Activated CD4-positive, alpha-beta memory T cell treated with anti-CD3 and anti-CD28 coated beads, Interleukin-2, amount 10 ng/mL, durations not matched to agents 7 days and 5 days (primary cell): ENCODE data around the gene AQP12B. TPM values are rescaled to one million over a fixed set of nuclear protein-coding genes. Genes with fewer than 3 reads are reported as not detected.
"Not testable (repeated sequence)": the region's sequence is repeated elsewhere in the genome, so short reads cannot be mapped to it uniquely, and the experiment has no call there.

Experiments
- CTCF ChIA-PET: fragments of 350-600 bp; sonication (Branson Sonifier 250); formaldehyde crosslinking; loops from one replicate; lab custom pipeline; 2021; ENCODE audit warnings: antibody characterized with exemption, inconsistent platforms; lab: Charles Lee
- POLR2A ChIA-PET: fragments of 350-600 bp; sonication (Branson Sonifier 250); formaldehyde crosslinking; loops from one replicate; lab custom pipeline; 2021; ENCODE audit warnings: antibody characterized with exemption; lab: Charles Lee
- DNase-seq: peaks from one replicate; pipeline ENCODE4 v3.0.0-alpha.2; 2020
- H3K27ac Mint-ChIP-seq: one replicate; pipeline ENCODE4 v1.8.0; 2021; ENCODE audit warnings: mild to moderate bottlenecking, mixed read lengths
- H3K27me3 Mint-ChIP-seq: one replicate; pipeline ENCODE4 v1.8.0; 2021; ENCODE audit warnings: mixed read lengths
- H3K36me3 Mint-ChIP-seq: one replicate; pipeline ENCODE4 v1.8.0; 2021; ENCODE audit warnings: low read depth, mixed read lengths
- H3K4me1 Mint-ChIP-seq: one replicate; pipeline ENCODE4 v1.8.0; 2021; ENCODE audit warnings: mixed read lengths
- H3K4me3 Mint-ChIP-seq: one replicate; pipeline ENCODE4 v1.8.0; 2021; ENCODE audit warnings: mild to moderate bottlenecking, mixed read lengths
- H3K9me3 Mint-ChIP-seq: one replicate; pipeline ENCODE4 v1.8.0; 2021; ENCODE audit warnings: mixed read lengths
- total RNA-seq, 2 experiments: library from RNA; stranded (reverse); gene quantifications; one replicate each; pipeline ENCODE4 v1.2.3, GENCODE V29; 2021

Gene AQP12B, protein sequence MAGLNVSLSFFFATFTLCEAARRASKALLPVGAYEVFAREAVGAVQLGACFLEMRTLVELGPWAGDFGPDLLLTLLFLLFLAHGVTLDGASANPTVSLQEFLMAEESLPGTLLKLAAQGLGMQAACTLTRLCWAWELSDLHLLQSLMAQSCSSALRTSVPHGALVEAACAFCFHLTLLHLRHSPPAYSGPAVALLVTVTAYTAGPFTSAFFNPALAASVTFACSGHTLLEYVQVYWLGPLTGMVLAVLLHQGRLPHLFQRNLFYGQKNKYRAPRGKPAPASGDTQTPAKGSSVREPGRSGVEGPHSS
- total RNA-seq: not detected

DNA sequence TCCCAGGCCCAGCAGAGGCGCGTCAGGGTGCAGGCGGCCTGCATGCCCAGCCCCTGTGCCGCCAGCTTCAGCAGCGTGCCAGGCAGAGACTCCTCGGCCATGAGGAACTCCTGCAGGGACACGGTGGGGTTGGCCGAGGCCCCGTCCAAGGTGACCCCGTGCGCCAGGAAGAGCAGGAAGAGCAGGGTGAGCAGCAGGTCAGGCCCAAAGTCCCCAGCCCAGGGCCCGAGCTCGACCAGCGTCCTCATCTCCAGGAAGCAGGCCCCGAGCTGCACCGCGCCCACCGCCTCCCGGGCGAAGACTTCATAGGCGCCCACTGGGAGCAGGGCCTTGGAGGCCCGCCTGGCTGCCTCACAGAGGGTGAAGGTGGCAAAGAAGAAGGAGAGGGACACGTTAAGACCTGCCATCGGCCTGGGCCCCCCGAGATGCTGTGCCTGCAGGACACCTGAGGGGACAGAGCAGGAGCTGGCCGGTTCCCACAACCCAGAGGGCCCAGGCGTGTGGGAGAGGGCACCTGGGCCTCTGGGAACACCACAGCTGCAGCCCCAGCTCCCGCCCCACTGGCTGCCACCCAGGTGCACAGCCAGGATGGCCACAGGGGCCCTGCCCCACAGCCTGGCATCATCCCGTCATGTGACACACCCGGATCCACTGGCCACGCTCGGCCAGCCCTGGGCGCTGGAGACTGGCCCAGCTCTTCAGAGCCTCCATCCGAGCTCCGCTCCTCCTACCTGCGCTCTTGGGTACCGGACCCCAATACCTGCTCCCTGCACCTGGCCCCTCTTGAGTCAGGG, at the start of gene AQP12B:
TSS of gene AQP12B (minus strand) at position 455 of the 794 bp plus-strand sequence. CDS start at position 407, 48 bp downstream.
- CTCF ChIA-PET, H3K36me3 Mint-ChIP-seq: not testable (repeated sequence)

GRCh38 chr2:240732184-240732583, 49.5 kb upstream of the AQP12B start:
- no peaks in the 10 kb centered on the region for H3K4me1 Mint-ChIP-seq
- no peaks in the 10 kb centered on the region for H3K36me3 Mint-ChIP-seq
- H3K4me3 Mint-ChIP-seq: no peak overlapping the region
- no peaks in the 10 kb centered on the region for H3K27me3 Mint-ChIP-seq
- H3K9me3 Mint-ChIP-seq: no peaks in the 10 kb centered on the region
- ChIA-PET POLR2A (no interaction called here), CTCF (interaction anchor here (0.6 to 0.8 kb wide), 2 partner anchors 102 to 218 kb away, joined by 3 read pairs; no protein-coding TSS in a partner anchor)
- DNase-seq: no peak
- H3K27ac Mint-ChIP-seq: no peak overlapping the region

More for the DNA sequence above, at the start of gene AQP12B:
- DNase-seq, H3K27ac Mint-ChIP-seq, H3K9me3 Mint-ChIP-seq, H3K4me3 Mint-ChIP-seq, H3K27me3 Mint-ChIP-seq, POLR2A ChIA-PET: not testable (repeated sequence)
- peaks cover 11% of the 10 kb centered on the region for H3K4me1 Mint-ChIP-seq

GRCh38 chr2:240731178-240731545, 48.5 kb upstream of the AQP12B start:
- H3K4me3 Mint-ChIP-seq: no peak overlapping the region
- CTCF ChIA-PET: interaction anchor here (0.6 kb wide), 1 partner anchor 217 kb away, joined by 4 read pairs; no protein-coding TSS in a partner anchor
- no peak overlapping the region for H3K27ac Mint-ChIP-seq
- POLR2A ChIA-PET: no interaction called here
- no peak for DNase-seq
- no peaks in the 10 kb centered on the region for H3K4me1 Mint-ChIP-seq
- no peaks in the 10 kb centered on the region for H3K9me3 Mint-ChIP-seq
- no peaks in the 10 kb centered on the region for H3K27me3 Mint-ChIP-seq
- no peaks in the 10 kb centered on the region for H3K36me3 Mint-ChIP-seq

GRCh38 chr2:240730501-240731177, 48.0 kb upstream of the AQP12B start:
- Mint-ChIP-seq H3K36me3 (no peaks in the 10 kb centered on the region), H3K27me3 (no peaks in the 10 kb centered on the region), H3K27ac (no peak overlapping the region), H3K4me3 (no peak overlapping the region), H3K9me3 (no peaks in the 10 kb centered on the region), H3K4me1 (no peaks in the 10 kb centered on the region)
- DNase-seq: no peak
- POLR2A ChIA-PET: no interaction called here
- CTCF ChIA-PET: interaction anchor here (0.6 kb wide), 1 partner anchor 217 kb away, joined by 4 read pairs; no protein-coding TSS in a partner anchor

DNA sequence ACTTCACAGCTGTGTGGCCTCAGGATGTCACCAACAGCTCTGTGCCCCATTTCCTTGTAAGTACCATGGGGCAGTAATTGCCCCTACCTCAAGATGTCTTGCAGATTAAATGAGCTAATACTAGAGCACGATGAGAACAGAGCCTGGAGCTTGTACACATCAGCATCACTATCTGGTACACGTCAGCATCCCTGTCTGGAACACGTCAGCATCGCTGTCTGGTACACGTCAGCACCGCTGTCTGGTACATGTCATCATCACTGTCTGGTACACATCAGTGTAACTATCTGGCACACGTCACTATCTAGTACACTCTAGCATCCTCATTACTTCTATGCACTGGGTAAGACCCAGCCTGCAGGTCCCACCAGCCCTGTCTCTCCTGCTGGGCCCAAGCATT, 46.1 kb upstream of the AQP12B start:
- DNase-seq: no peak
- CTCF ChIA-PET: no interaction called here
- no peaks in the 10 kb centered on the region for H3K27me3 Mint-ChIP-seq
- no peak overlapping the region for H3K4me3 Mint-ChIP-seq
- H3K9me3 Mint-ChIP-seq: no peaks in the 10 kb centered on the region
- H3K27ac Mint-ChIP-seq: no peak overlapping the region
- no peaks in the 10 kb centered on the region for H3K4me1 Mint-ChIP-seq
- POLR2A ChIA-PET: no interaction called here
- no peaks in the 10 kb centered on the region for H3K36me3 Mint-ChIP-seq

DNA sequence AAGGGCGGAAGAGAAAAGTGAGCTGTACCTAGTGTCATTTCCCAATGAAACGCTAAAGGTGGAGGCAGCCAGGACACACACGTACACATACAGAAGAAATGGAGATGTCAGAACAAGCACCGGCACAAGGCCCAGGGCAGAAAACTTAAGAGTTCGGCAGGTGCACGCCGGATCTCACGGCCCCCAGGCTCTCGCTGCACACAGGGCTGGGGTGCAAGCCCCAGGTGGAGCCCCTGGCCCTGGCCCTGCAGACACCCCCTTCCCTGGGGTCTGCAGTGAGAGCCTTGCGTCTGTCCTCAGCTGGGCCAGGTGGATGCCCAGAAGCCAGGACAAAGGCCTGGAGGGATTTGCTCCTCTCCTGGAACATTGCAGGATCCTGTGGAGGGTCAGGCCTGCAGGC, 45.7 kb upstream of the AQP12B start:
- no peaks in the 10 kb centered on the region for H3K27me3 Mint-ChIP-seq
- no peaks in the 10 kb centered on the region for H3K36me3 Mint-ChIP-seq
- DNase-seq: no peak
- no peak overlapping the region for H3K27ac Mint-ChIP-seq
- POLR2A ChIA-PET: no interaction called here
- no peaks in the 10 kb centered on the region for H3K9me3 Mint-ChIP-seq
- H3K4me1 Mint-ChIP-seq: no peaks in the 10 kb centered on the region
- CTCF ChIA-PET: no interaction called here
- H3K4me3 Mint-ChIP-seq: no peak overlapping the region

- H3K27me3 Mint-ChIP-seq: no peaks in the 10 kb centered on the region
- H3K36me3 Mint-ChIP-seq: no peaks in the 10 kb centered on the region
- no peak overlapping the region for H3K27ac Mint-ChIP-seq
- H3K4me3 Mint-ChIP-seq: no peak overlapping the region
- ChIA-PET POLR2A (no interaction called here), CTCF (no interaction called here)
- H3K9me3 Mint-ChIP-seq: no peaks in the 10 kb centered on the region
- H3K4me1 Mint-ChIP-seq: no peaks in the 10 kb centered on the region
- DNase-seq: no peak
Measured at GRCh38 chr2:240727913-240728312, 45.2 kb upstream of the AQP12B start.

DNA sequence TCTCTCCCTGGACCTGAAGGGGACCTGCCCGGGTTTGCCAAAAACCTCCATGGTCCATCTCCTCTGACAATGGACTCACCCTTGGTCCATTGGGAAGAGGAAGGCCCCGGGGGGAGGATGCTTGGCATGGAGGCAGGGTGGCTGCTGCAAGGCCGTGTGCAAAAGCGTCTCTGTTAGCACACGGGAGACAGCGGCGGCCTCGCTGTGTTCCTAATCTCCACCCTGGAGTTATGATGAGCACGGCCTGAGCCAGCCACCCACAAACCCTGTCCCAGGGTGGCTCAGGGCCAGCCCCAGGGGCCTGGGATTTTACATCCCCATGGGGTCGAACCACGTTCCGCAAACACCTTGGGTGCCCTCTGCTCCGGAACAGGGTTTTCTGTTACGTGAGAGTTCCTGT, 44.8 kb upstream of the AQP12B start:
- Mint-ChIP-seq H3K27ac (no peak overlapping the region), H3K27me3 (no peaks in the 10 kb centered on the region), H3K9me3 (no peaks in the 10 kb centered on the region), H3K4me1 (no peaks in the 10 kb centered on the region), H3K4me3 (no peak overlapping the region), H3K36me3 (no peaks in the 10 kb centered on the region)
- DNase-seq: no peak
- POLR2A ChIA-PET: no interaction called here
- CTCF ChIA-PET: no interaction called here

DNA sequence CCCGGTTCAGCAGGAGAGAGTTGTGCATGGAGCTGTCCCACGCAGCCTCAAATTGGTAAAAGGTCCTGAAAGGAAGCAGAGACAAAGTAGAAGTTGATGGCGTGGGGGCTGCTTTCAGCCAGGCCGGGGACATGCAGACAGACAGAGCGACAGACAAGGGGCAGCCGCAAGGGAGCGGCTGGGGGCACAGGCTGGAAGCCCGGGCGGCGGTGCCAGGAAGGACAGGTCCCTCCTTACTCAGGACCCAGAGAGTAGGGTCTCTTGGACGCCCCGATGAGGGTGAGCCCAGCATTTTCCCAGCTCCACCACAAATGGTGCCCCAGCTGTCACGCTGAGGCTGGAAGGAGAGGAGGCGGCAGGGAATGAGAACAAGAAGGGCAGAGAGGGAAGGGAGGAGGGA, 44.2 kb upstream of the AQP12B start:
- CTCF ChIA-PET: no interaction called here
- no peaks in the 10 kb centered on the region for H3K27me3 Mint-ChIP-seq
- H3K4me1 Mint-ChIP-seq: no peaks in the 10 kb centered on the region
- no peaks in the 10 kb centered on the region for H3K36me3 Mint-ChIP-seq
- H3K27ac Mint-ChIP-seq: no peak overlapping the region
- no peak for DNase-seq
- POLR2A ChIA-PET: no interaction called here
- H3K4me3 Mint-ChIP-seq: no peak overlapping the region
- H3K9me3 Mint-ChIP-seq: no peaks in the 10 kb centered on the region

DNA sequence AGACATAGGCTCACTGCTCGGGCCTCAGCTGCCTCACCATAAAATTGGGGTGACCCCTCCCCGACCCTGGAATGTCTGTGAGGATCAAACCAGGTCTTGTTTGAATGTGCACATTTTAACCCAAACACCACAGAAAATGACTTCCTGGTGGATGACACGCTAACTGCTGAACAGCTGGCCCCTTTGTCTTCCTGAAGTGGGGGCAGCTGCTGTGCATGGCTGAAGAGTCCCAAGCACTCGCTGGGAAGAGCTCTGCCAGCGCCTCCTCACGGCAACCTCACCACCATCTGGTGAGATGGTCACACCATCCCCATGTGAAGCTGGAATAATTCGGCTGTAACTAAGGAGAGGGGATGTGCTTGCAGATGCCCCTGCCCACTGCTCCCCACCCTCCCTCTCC, 43.0 kb upstream of the AQP12B start:
- DNase-seq: no peak
- Mint-ChIP-seq H3K4me1 (no peaks in the 10 kb centered on the region), H3K4me3 (no peak overlapping the region), H3K27me3 (no peaks in the 10 kb centered on the region), H3K27ac (no peak overlapping the region), H3K9me3 (no peaks in the 10 kb centered on the region), H3K36me3 (no peaks in the 10 kb centered on the region)
- CTCF ChIA-PET: no interaction called here
- POLR2A ChIA-PET: no interaction called here

DNA sequence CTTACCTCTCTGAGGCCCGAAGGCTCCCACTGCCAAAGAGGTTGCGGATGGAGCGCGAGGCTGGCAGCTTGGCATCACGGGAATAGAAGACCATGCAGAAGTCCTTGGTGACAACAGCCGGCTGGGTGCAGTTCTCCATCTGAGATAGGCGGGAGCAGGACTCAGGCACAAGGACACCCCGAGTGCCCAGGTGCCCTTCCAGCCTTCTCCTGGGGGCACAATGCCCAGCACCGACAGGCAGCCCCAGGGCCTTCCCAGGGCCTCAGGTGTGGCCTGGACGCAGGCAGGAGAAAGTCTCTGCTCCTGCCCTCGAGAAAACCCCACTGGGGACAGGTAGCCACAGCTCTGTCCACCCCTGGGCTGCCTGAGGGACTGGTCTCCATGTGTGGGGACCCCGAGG, 42.6 kb upstream of the AQP12B start:
- H3K9me3 Mint-ChIP-seq: no peaks in the 10 kb centered on the region
- POLR2A ChIA-PET: no interaction called here
- no peaks in the 10 kb centered on the region for H3K27me3 Mint-ChIP-seq
- H3K4me3 Mint-ChIP-seq: no peak overlapping the region
- no peak overlapping the region for H3K27ac Mint-ChIP-seq
- no peaks in the 10 kb centered on the region for H3K36me3 Mint-ChIP-seq
- H3K4me1 Mint-ChIP-seq: no peaks in the 10 kb centered on the region
- CTCF ChIA-PET: no interaction called here
- no peak for DNase-seq

DNA sequence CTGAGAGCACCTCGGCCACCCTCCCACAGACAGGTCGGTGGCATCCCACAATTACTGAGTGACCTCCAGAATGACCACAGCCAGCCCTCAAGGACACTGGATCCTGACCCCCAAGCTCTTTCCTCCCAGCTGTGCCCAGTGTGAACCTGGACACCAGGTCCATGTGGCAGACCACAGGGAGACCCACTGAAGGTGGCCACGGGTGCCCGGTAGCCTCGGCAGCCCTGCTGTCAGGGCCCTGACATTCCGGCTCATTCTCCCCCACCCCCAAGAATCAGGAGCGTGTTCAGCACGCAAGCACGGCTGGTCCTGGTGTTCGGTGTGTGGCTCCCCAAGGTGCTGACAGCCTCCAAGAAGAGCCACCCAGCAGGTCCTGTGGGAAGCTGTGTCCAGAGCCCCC, 41.7 kb upstream of the AQP12B start:
- H3K36me3 Mint-ChIP-seq: no peaks in the 10 kb centered on the region
- no peaks in the 10 kb centered on the region for H3K9me3 Mint-ChIP-seq
- POLR2A ChIA-PET: no interaction called here
- no peaks in the 10 kb centered on the region for H3K27me3 Mint-ChIP-seq
- H3K4me1 Mint-ChIP-seq: no peaks in the 10 kb centered on the region
- CTCF ChIA-PET: no interaction called here
- no peak overlapping the region for H3K27ac Mint-ChIP-seq
- DNase-seq: no peak
- H3K4me3 Mint-ChIP-seq: no peak overlapping the region

DNA sequence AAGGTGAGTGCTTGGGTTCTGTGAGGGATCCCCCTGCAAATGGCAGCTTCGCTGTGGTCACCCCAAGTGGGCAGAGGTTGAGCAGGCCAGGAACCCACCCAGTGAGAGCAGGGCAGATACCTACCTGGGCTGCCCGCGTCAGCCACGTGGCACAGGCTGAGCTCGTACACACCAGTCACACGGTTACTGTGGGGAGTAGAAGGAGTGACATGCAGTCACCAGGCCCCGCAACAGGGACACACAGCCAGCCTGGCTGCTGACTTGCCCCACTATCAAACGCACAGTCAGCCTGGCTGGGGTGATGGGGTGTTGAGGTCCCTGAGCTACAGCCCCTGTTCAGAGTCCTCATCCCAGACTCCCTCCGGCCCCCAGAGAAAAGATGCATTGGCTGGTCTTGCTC, 41.2 kb upstream of the AQP12B start:
- H3K4me3 Mint-ChIP-seq: no peak overlapping the region
- H3K9me3 Mint-ChIP-seq: no peaks in the 10 kb centered on the region
- H3K4me1 Mint-ChIP-seq: no peaks in the 10 kb centered on the region
- POLR2A ChIA-PET: no interaction called here
- H3K36me3 Mint-ChIP-seq: no peaks in the 10 kb centered on the region
- no peak overlapping the region for H3K27ac Mint-ChIP-seq
- DNase-seq: no peak
- H3K27me3 Mint-ChIP-seq: no peaks in the 10 kb centered on the region
- CTCF ChIA-PET: interaction anchor here (0.6 kb wide), 1 partner anchor 765 kb away, joined by 3 read pairs; no protein-coding TSS in a partner anchor
